Gastroesophageal sphincter (tissue), 3 donors: ENCODE data around the gene SEPHS1.

Experiments
- EP300 ChIP-seq: sonication (generic); formaldehyde crosslinking; IDR thresholded peaks from one replicate; pipeline ENCODE4 v1.6.1; 2017; ENCODE audit warnings: antibody characterized with exemption, mild to moderate bottlenecking
- POLR2A ChIP-seq, 2 donors: fragments of 450-650 bp; IDR thresholded peaks; one replicate each; pipeline ENCODE4 v1.6.1; 2017; ENCODE audit warnings: antibody characterized with exemption in 2 of 2, mild to moderate bottlenecking in 2 of 2, moderate library complexity in 1 of 2
- POLR2AphosphoS5 ChIP-seq: sonication (generic); formaldehyde crosslinking; IDR thresholded peaks from one replicate; pipeline ENCODE4 v1.6.1; 2017; ENCODE audit warnings: antibody characterized with exemption
- TF ChIP-seq, protein P1 (sequence below), 4 experiments: fragments of 200-600 bp in 2 of 4; fragments of 450-650 bp in 2 of 4; sonication (generic) in 1 of 4; IDR thresholded peaks; one replicate each; pipeline ENCODE4 v1.5.1; 2017 to 2019; ENCODE audit warnings: antibody characterized with exemption in 4 of 4, mild to moderate bottlenecking in 2 of 4, moderate library complexity in 2 of 4

GRCh38 chr10:13331646-13332045, 16.4 kb downstream of the SEPHS1 start:
- TF ChIP-seq, protein P1, sequence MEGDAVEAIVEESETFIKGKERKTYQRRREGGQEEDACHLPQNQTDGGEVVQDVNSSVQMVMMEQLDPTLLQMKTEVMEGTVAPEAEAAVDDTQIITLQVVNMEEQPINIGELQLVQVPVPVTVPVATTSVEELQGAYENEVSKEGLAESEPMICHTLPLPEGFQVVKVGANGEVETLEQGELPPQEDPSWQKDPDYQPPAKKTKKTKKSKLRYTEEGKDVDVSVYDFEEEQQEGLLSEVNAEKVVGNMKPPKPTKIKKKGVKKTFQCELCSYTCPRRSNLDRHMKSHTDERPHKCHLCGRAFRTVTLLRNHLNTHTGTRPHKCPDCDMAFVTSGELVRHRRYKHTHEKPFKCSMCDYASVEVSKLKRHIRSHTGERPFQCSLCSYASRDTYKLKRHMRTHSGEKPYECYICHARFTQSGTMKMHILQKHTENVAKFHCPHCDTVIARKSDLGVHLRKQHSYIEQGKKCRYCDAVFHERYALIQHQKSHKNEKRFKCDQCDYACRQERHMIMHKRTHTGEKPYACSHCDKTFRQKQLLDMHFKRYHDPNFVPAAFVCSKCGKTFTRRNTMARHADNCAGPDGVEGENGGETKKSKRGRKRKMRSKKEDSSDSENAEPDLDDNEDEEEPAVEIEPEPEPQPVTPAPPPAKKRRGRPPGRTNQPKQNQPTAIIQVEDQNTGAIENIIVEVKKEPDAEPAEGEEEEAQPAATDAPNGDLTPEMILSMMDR (IDR thresholded peaks at IDR 0.05): no peak
- TF ChIP-seq POLR2AphosphoS5 (no peak), POLR2A (IDR thresholded peaks at IDR 0.05) (no peak), EP300 (no peak)
